Lower leg skin (tissue), 4 donors: ENCODE data around the gene NELL1. TPM values are rescaled to one million over a fixed set of nuclear protein-coding genes. Genes with fewer than 3 reads are reported as not detected.

Source experiments
- DNase-seq, 2 donors: peaks; one replicate each; pipeline ENCODE4 v3.0.0-alpha.2; 2019; ENCODE audit warnings: low spot score in 2 of 2
- H3K4me3 ChIP-seq: fragments of 200-600 bp; sonication (generic); 2 replicates; pipeline ENCODE4 v1.5.1; 2017; ENCODE audit warnings: mild to moderate bottlenecking, low read depth; ENCODE audit not compliant: poor library complexity, severe bottlenecking
- CTCF ChIP-seq, 3 donors: fragments of 450-650 bp; IDR thresholded peaks; one replicate each; pipeline ENCODE4 v1.5.1; 2016; ENCODE audit warnings: antibody characterized with exemption in 3 of 3, mild to moderate bottlenecking in 3 of 3, moderate library complexity in 2 of 3
- POLR2A ChIP-seq, 2 donors: fragments of 450-650 bp; IDR thresholded peaks; one replicate each; pipeline ENCODE4 v1.6.1; 2016 to 2017; ENCODE audit warnings: antibody characterized with exemption in 2 of 2, mild to moderate bottlenecking in 1 of 2, moderate library complexity in 1 of 2
- WGBS, 2 donors: methylation state at CpG; one replicate each; pipeline ENCODE4 v1.1.5; 2018; 5-methylcytosine and 5-hydroxymethylcytosine counted together
- intact Hi-C: fragments of 100-400 bp; cut with DNase I; formaldehyde crosslinking; loops from one replicate; pipeline ENCODE4 v1.15.0; 2023; ENCODE audit warnings: low total_unique reads
- total RNA-seq, 4 donors: library from RNA; depleted of rRNA; stranded (reverse); fragments of >200 nt; gene quantifications; one replicate each; pipeline ENCODE4 v1.1.0, GENCODE V29; 2016

Gene NELL1
- total RNA-seq, 4 donors from 2014 or later: 0.12 to 0.29 (median 0.14) TPM

GRCh38 chr11:21567645-21568290 lies 898.4 kb downstream of the NELL1 start:
- 52 to 57% methylated on average over 3 of the region's 3 CpGs for WGBS, 2 donors
- H3K4me3 ChIP-seq: no peak overlapping the region
- TF ChIP-seq POLR2A (IDR thresholded peaks at IDR 0.05) (no peak), CTCF (IDR thresholded peaks at IDR 0.05) (no peak)
- intact Hi-C loops: no loop called here
- DNase-seq: no peak

GRCh38 chr11:21572210-21572609 lies 902.8 kb downstream of the NELL1 start:
- no peak for DNase-seq
- intact Hi-C loops: no loop called here
- WGBS, 2 donors: 59 to 69% methylated on average over 1 of the region's 1 CpG
- TF ChIP-seq CTCF (IDR thresholded peaks at IDR 0.05): no peak
- TF ChIP-seq POLR2A (IDR thresholded peaks at IDR 0.05): no peak
- no peak overlapping the region for H3K4me3 ChIP-seq

GRCh38 chr11:21582791-21583190 lies 913.4 kb downstream of the NELL1 start:
- 80 to 81% methylated on average over 1 of the region's 1 CpG for WGBS, 2 donors
- no peak for TF ChIP-seq CTCF (IDR thresholded peaks at IDR 0.05)
- TF ChIP-seq POLR2A (IDR thresholded peaks at IDR 0.05): no peak

GRCh38 chr11:21588754-21589153 lies 919.4 kb downstream of the NELL1 start:
- H3K4me3 ChIP-seq: no peak overlapping the region
- TF ChIP-seq POLR2A (IDR thresholded peaks at IDR 0.05) (no peak), CTCF (IDR thresholded peaks at IDR 0.05) (no peak)
- DNase-seq: no peak
- WGBS, 2 donors: 39 to 42% methylated on average over 2 of the region's 2 CpGs
- intact Hi-C loops: no loop called here

More at GRCh38 chr11:21582791-21583190, 913.4 kb downstream of the NELL1 start:
- no peak overlapping the region for H3K4me3 ChIP-seq
- no peak for DNase-seq
- intact Hi-C loops: no loop called here

- no peak for TF ChIP-seq POLR2A (IDR thresholded peaks at IDR 0.05)
- 80 to 85% methylated on average over 1 of the region's 1 CpG for WGBS, 2 donors
- no peak for DNase-seq
- H3K4me3 ChIP-seq: no peak overlapping the region
- intact Hi-C loops: no loop called here
Measured at GRCh38 chr11:21602699-21603098, 933.3 kb downstream of the NELL1 start.

GRCh38 chr11:21603886-21604285 lies 934.5 kb downstream of the NELL1 start:
- WGBS, 2 donors: 67 to 70% methylated on average over 3 of the region's 3 CpGs
- no peak overlapping the region for H3K4me3 ChIP-seq
- no peak for DNase-seq
- intact Hi-C loops: no loop called here
- TF ChIP-seq POLR2A (IDR thresholded peaks at IDR 0.05) (no peak), CTCF (IDR thresholded peaks at IDR 0.05) (no peak)
